Tibial nerve (tissue), 4 donors: ENCODE measurements around the gene IRAK1. TPM values are rescaled to one million over a fixed set of nuclear protein-coding genes. Genes with fewer than 3 reads are reported as not detected.

Experiments
- DNase-seq, 2 donors: peaks; one replicate each; pipeline ENCODE4 v3.0.0-alpha.2; 2019; ENCODE audit warnings: low spot score in 2 of 2
- H3K27ac ChIP-seq, 4 donors: fragments of 200-600 bp; sonication (generic) in 3 of 4; one replicate each; pipeline ENCODE4 v1.5.1; 2017 to 2019; ENCODE audit warnings: mild to moderate bottlenecking in 1 of 4
- H3K27me3 ChIP-seq, 2 donors: fragments of 200-600 bp; sonication (generic) in 1 of 2; one replicate each; pipeline versions ENCODE4 v1.5.1 to v1.6.0; 2017 to 2019
- H3K36me3 ChIP-seq, 3 donors: fragments of 200-600 bp; sonication (generic); one replicate each; pipeline ENCODE4 v1.5.1; 2018 to 2019
- H3K4me1 ChIP-seq, 4 donors: fragments of 200-600 bp; sonication (generic) in 3 of 4; one replicate each; pipeline ENCODE4 v1.5.1; 2017 to 2019
- H3K4me3 ChIP-seq, 4 donors: fragments of 200-600 bp; sonication (generic) in 3 of 4; one replicate each; pipeline ENCODE4 v1.5.1; 2017 to 2019; ENCODE audit warnings: mild to moderate bottlenecking in 1 of 4, moderate library complexity in 1 of 4
- H3K9me3 ChIP-seq, 4 donors: fragments of 200-600 bp; sonication (generic) in 3 of 4; one replicate each; pipeline ENCODE4 v1.5.1; 2017 to 2019
- EP300 ChIP-seq, 2 donors: sonication (generic); formaldehyde crosslinking; IDR thresholded peaks; one replicate each; pipeline ENCODE4 v1.6.1; 2017; ENCODE audit warnings: antibody characterized with exemption in 2 of 2, mild to moderate bottlenecking in 1 of 2
- POLR2A ChIP-seq, 2 donors: fragments of 450-650 bp; IDR thresholded peaks; one replicate each; pipeline ENCODE4 v1.6.1; 2017; ENCODE audit warnings: antibody characterized with exemption in 2 of 2, mild to moderate bottlenecking in 2 of 2, moderate library complexity in 2 of 2
- WGBS, 2 donors: methylation state at CpG; one replicate each; pipeline ENCODE4 v1.1.5; 2018; 5-methylcytosine and 5-hydroxymethylcytosine counted together
- small RNA-seq: library from RNA; depleted of rRNA; stranded (forward); fragments of <200 nt; gene quantifications from one replicate; pipeline ENCODE3, GENCODE V24; 2016
- total RNA-seq, 4 donors: library from RNA; depleted of rRNA; stranded (reverse); fragments of >200 nt; gene quantifications; one replicate each; pipeline ENCODE4 v1.1.0, GENCODE V29; 2016
- TF ChIP-seq, protein P1 (sequence below), 5 experiments: fragments of 200-600 bp in 3 of 5; fragments of 450-650 bp in 2 of 5; sonication (generic) in 3 of 5; IDR thresholded peaks; one replicate each; pipeline ENCODE4 v1.5.1; 2016 to 2019; ENCODE audit warnings: antibody characterized with exemption in 5 of 5, mild to moderate bottlenecking in 3 of 5, moderate library complexity in 2 of 5

The IRAK1 gene
- total RNA-seq, 4 donors from 2014 or later, result 50.7 to 127 (median 64.4) TPM

DNA sequence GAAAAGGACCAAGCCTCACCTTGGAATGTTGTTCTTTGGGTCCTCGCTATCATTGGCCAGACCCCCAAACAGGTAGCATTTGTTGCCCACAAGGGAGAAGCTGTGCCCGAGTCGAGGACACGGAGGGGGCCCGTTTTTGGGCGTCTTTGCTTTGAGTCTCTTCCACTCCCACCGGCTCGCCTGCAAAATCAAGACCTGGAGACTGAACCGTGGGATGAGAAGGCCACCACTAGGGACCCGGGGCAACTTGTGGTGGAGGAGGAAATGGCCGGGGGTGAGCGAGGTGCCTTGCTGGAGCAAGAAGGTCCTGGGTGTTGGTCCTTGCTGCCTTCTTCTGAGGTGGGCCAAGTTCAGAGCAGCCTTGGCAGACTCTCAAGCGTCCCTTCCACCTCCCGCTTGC, 55.6 kb downstream of the IRAK1 start:
- H3K27me3 ChIP-seq, result no peaks in the 10 kb centered on the region
- DNase-seq, result no peak
- peaks cover 0 to 46% (median 29%) of the 10 kb centered on the region in 4 donors for H3K4me1 ChIP-seq
- peak overlapping the region in 2 of 4 donors; percentile 70 to 96 for H3K27ac ChIP-seq
- 70 to 87% methylated on average over 2 to 14 of the region's 14 CpGs for WGBS, 2 donors
- no peaks in the 10 kb centered on the region for H3K9me3 ChIP-seq
- no peak overlapping the region for H3K4me3 ChIP-seq
- H3K36me3 ChIP-seq, result peaks cover 0 to 49% (median 3%) of the 10 kb centered on the region in 3 donors
- TF ChIP-seq, protein P1, sequence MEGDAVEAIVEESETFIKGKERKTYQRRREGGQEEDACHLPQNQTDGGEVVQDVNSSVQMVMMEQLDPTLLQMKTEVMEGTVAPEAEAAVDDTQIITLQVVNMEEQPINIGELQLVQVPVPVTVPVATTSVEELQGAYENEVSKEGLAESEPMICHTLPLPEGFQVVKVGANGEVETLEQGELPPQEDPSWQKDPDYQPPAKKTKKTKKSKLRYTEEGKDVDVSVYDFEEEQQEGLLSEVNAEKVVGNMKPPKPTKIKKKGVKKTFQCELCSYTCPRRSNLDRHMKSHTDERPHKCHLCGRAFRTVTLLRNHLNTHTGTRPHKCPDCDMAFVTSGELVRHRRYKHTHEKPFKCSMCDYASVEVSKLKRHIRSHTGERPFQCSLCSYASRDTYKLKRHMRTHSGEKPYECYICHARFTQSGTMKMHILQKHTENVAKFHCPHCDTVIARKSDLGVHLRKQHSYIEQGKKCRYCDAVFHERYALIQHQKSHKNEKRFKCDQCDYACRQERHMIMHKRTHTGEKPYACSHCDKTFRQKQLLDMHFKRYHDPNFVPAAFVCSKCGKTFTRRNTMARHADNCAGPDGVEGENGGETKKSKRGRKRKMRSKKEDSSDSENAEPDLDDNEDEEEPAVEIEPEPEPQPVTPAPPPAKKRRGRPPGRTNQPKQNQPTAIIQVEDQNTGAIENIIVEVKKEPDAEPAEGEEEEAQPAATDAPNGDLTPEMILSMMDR (IDR thresholded peaks at IDR 0.05), result no peak
- TF ChIP-seq EP300 (IDR thresholded peaks at IDR 0.05) (no peak), POLR2A (IDR thresholded peaks at IDR 0.05) (no peak)

DNA sequence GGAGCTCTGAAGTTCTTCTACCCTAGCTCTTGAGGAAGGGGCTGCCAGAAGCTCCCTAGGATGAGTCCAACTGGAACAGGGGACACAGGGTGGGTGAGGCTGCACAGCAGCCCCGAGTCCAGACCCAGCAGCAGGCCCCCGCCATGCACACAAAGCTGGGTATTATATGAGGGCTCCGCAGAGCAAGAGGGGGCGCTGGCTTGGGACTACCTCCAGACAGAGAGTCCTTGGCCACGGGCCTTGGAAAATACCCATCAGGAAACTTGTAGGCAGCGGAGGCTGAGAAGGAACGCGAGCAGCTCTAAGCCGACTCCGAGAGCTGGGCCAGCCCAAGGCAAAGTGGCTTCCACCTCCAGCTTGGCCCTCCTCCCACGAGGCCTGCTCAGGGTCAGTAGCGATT, 56.2 kb downstream of the IRAK1 start:
- Histone ChIP-seq H3K27me3 (no peaks in the 10 kb centered on the region), H3K4me1 (peaks cover 0 to 40% (median 24%) of the 10 kb centered on the region in 4 donors), H3K27ac (peak overlapping the region in 2 of 4 donors; percentile 70 to 96), H3K9me3 (no peaks in the 10 kb centered on the region), H3K36me3 (peaks cover 0 to 55% (median 4%) of the 10 kb centered on the region in 3 donors), H3K4me3 (no peak overlapping the region)
- no peak for DNase-seq
- WGBS, 2 donors, result 64 to 88% methylated on average over 6 to 12 of the region's 12 CpGs
- no peak for TF ChIP-seq EP300 (IDR thresholded peaks at IDR 0.05)

- Histone ChIP-seq H3K4me3 (no peak overlapping the region), H3K4me1 (peaks cover 0 to 18% (median 4%) of the 10 kb centered on the region in 4 donors), H3K36me3 (peaks cover 0 to 77% (median 4%) of the 10 kb centered on the region in 3 donors), H3K27ac (peak overlapping the region in 1 of 4 donors; percentile 96), H3K27me3 (no peaks in the 10 kb centered on the region), H3K9me3 (no peaks in the 10 kb centered on the region)
- DNase-seq, result no peak
- WGBS, 2 donors, result 88 to 89% methylated on average over 8 of the region's 11 CpGs
- TF ChIP-seq EP300 (IDR thresholded peaks at IDR 0.05) (peak in 1 of 2 donors; percentile 31), POLR2A (IDR thresholded peaks at IDR 0.05) (no peak)
- TF ChIP-seq, protein P1 (IDR thresholded peaks at IDR 0.05), result no peak
These were observed 58.4 kb downstream of the IRAK1 start for GRCh38 chrX:153961292-153961691.

DNA sequence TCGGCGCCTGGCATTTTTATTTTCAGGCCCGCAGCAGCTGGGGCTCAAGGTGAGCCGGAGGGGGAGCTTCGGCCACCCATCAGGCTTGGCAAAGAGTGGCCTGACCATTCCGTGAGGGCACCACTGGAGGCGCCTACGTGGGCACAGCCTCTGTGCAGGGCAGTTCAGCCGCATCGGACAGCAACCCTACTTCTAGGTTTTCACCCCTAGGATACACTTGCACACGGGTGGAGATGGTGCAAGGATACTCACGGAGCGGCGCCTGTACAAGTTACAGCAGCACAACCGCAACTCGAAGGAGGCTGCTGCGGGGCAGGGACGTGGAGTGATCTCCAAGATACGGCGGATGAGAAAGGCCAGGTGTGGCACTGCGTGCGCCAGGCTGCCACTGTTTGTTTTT, 58.9 kb downstream of the IRAK1 start:
- TF ChIP-seq, protein P1 (IDR thresholded peaks at IDR 0.05), result no peak
- no peak for TF ChIP-seq EP300 (IDR thresholded peaks at IDR 0.05)
- no peak for TF ChIP-seq POLR2A (IDR thresholded peaks at IDR 0.05)
- H3K27me3 ChIP-seq, result no peaks in the 10 kb centered on the region
- no peak overlapping the region for H3K4me3 ChIP-seq
- WGBS, 2 donors, result 91 to 92% methylated on average over 8 to 22 of the region's 22 CpGs
- H3K9me3 ChIP-seq, result no peaks in the 10 kb centered on the region
- H3K4me1 ChIP-seq, result peaks cover 0 to 13% (median under 1%) of the 10 kb centered on the region in 4 donors
- no peak for DNase-seq
- H3K27ac ChIP-seq, result peak overlapping the region in 1 of 4 donors; percentile 96
- peaks cover 0 to 82% (median 4%) of the 10 kb centered on the region in 3 donors for H3K36me3 ChIP-seq

Small RNA genes lying within 50 kb of the gene (small RNA-seq; reads per million reads assigned to genes)
- not detected for gene MIR3202-1

Other genes with a start within 250 kb of the IRAK1 start
- 1 to 10 TPM in 2 of 4 donors, under 1 TPM in 2; 0.87 to 5.1 (median 1.4) TPM for gene SRPK3, start 238.9 kb downstream of the IRAK1 start, total RNA-seq
- gene IDH3G, start 225.5 kb downstream of the IRAK1 start, total RNA-seq, result 100 to 1,000 TPM in 1 of 4 donors, 10 to 100 TPM in 3; 48.9 to 101 (median 83.2) TPM
- 100 to 1,000 TPM in 3 of 4 donors, 10 to 100 TPM in 1; 93.6 to 156 (median 131) TPM for gene SSR4, start 225.2 kb downstream of the IRAK1 start, total RNA-seq
- 10 to 100 TPM; 19.9 to 24.6 (median 21.2) TPM for gene PDZD4, start 189.4 kb downstream of the IRAK1 start, total RNA-seq
- gene L1CAM, start 133.7 kb downstream of the IRAK1 start, total RNA-seq, result 10 to 100 TPM; 23.7 to 53.7 (median 46.3) TPM
- gene AVPR2, start 115.2 kb downstream of the IRAK1 start, total RNA-seq, result 1 to 10 TPM; 2.1 to 9.3 (median 5.7) TPM
- gene ARHGAP4, start 93.6 kb downstream of the IRAK1 start, total RNA-seq, result 10 to 100 TPM; 23.0 to 90.9 (median 32.7) TPM
- gene NAA10, start 84.9 kb downstream of the IRAK1 start, total RNA-seq, result 100 to 1,000 TPM in 1 of 4 donors, 10 to 100 TPM in 3; 48.0 to 152 (median 73.8) TPM
- 10 to 100 TPM; 12.1 to 28.8 (median 17.8) TPM for gene RENBP, start 75.3 kb downstream of the IRAK1 start, total RNA-seq
- 10 to 100 TPM; 42.6 to 52.2 (median 48.9) TPM for gene HCFC1, start 48.1 kb downstream of the IRAK1 start, total RNA-seq
- 10 to 100 TPM in 2 of 4 donors, 1 to 10 TPM in 2; 4.2 to 16.4 (median 9.6) TPM for gene TMEM187, start 47.1 kb downstream of the IRAK1 start, total RNA-seq
- 10 to 100 TPM; 71.6 to 96.5 (median 83.1) TPM for gene MECP2, start 77.8 kb upstream of the IRAK1 start, total RNA-seq
- not detected for gene OPN1LW, start 124.3 kb upstream of the IRAK1 start, total RNA-seq
- gene OPN1MW, start 162.7 kb upstream of the IRAK1 start, total RNA-seq, result not detected
- not detected for gene OPN1MW2, start 199.9 kb upstream of the IRAK1 start, total RNA-seq
- not detected for gene OPN1MW3, start 237.7 kb upstream of the IRAK1 start, total RNA-seq